Spleen (tissue), 7 donors: ENCODE measurements around the gene GFER.

Experiments used
- CTCF ChIP-seq, 11 experiments: fragments of 200-600 bp in 7 of 11; fragments of 450-650 bp in 4 of 11; sonication (generic) in 4 of 11; IDR thresholded peaks in 8 of 11; conservative IDR thresholded peaks in 3 of 11; 1 replicate in 7 of 11; 2 replicates in 4 of 11; pipeline versions ENCODE4 v1.4.0 to v1.8.0; 2016 to 2021; ENCODE audit warnings: antibody characterized with exemption in 11 of 11, inconsistent platforms in 4 of 11, mild to moderate bottlenecking in 1 of 11
- POLR2A ChIP-seq, 3 donors: fragments of 450-650 bp; IDR thresholded peaks; one replicate each; pipeline ENCODE4 v1.5.1; 2017; ENCODE audit warnings: antibody characterized with exemption in 3 of 3, mild to moderate bottlenecking in 1 of 3
- donor health status: DM: no; HTN: no; CAD: no; lungs with moderate emphysema.
- donor health status: DM: no; HTN: no; CAD: no.
- donor health status: DM: no; HTN: no; CAD: no.

DNA sequence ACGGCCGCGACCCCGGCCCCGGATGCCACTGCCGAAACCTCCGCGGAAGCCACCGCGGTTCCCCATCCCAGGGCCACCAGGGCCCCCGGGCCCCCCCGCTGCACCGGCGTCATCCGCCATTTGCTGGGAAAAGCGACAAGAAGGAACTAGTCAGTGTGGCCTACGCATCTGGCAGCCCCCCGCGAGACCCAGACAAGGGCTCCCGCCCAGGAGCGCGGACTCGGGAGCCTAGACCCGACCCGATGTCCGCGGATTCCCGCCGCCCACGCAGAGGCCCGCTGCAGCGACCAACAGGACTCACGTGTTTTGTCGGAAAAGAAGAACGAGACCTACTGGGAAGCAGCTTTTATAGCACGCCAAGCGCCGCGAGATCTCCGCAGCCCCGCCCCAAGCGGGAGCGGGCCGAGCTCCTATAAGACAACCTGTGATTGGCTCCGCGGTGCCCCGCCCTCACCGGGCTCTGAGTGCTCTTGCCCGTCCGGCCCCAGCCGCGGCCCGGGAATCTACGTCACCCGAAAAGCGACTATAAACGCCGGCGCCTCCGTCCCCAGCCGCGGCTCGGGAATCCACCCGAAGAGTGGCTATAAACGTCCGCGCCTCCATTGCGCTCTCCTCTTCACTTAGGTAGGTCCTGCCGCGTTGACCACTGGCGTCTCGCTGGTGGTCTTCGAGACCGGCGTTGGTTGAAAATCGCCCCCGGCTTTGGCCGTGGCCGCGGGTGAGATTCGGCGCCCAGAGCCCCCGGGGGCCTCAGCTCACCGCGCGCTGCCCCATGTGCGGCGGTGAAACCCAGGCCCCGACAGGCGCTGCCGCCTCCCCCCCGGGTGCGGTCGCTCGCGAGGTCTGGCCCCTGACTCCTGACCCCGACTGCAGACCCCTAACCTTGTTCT lies 19.2 kb upstream of the GFER start, which contains the start of gene RPS2:
- TF ChIP-seq CTCF (IDR thresholded peaks at IDR 0.05 in 8 of 11, conservative IDR thresholded peaks at IDR 0.05 in 3 of 11) (peak in 6 of 11 experiments; percentile 5 to 54 (median 38)), POLR2A (IDR thresholded peaks at IDR 0.05) (peak; percentile 85 to 92 (median 91))
